ENCODE measurements around the gene AHDC1.

The AHDC1 gene

DNA sequence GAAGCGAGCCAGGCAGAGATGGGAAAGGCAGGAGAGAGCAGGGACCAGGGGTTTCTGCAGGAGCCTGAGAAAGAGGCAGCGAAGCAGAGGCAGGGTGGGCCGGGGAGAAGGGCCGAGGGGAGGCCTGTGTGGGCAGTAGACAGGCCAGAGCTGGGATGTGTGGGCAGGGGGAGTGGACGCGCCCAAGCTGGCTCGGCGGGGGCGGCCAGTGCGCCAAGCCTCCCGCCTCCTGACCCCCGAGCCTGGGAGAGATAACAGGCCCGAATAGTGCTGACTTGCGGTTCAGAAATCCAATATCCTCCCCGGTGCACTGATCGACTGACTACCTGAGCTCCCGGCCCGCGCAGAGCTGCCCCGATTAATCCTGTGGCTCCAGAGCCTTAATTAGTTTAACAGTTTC lies 41.9 kb downstream of the AHDC1 start:
- no peak for DNase-seq (ENCODE audit: low read depth in 2 of 2)
- no peak overlapping the region for H3K4me3 ChIP-seq (replicated peaks in 1 of 2; ENCODE audit: low read depth in 2 of 2, low read length in 2 of 2)
- TF ChIP-seq, protein P1, sequence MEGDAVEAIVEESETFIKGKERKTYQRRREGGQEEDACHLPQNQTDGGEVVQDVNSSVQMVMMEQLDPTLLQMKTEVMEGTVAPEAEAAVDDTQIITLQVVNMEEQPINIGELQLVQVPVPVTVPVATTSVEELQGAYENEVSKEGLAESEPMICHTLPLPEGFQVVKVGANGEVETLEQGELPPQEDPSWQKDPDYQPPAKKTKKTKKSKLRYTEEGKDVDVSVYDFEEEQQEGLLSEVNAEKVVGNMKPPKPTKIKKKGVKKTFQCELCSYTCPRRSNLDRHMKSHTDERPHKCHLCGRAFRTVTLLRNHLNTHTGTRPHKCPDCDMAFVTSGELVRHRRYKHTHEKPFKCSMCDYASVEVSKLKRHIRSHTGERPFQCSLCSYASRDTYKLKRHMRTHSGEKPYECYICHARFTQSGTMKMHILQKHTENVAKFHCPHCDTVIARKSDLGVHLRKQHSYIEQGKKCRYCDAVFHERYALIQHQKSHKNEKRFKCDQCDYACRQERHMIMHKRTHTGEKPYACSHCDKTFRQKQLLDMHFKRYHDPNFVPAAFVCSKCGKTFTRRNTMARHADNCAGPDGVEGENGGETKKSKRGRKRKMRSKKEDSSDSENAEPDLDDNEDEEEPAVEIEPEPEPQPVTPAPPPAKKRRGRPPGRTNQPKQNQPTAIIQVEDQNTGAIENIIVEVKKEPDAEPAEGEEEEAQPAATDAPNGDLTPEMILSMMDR (IDR thresholded peaks at IDR 0.05; ENCODE audit: low read depth, low read length), result no peak

GRCh38 chr1:27561124-27561899 lies 42.6 kb downstream of the AHDC1 start:
- DNase-seq (ENCODE audit: low read depth in 2 of 2), result no peak
- TF ChIP-seq, protein P1 (IDR thresholded peaks at IDR 0.05; ENCODE audit: low read depth, low read length), result no peak
- no peak overlapping the region for H3K4me3 ChIP-seq (replicated peaks in 1 of 2; ENCODE audit: low read depth in 2 of 2, low read length in 2 of 2)

- DNase-seq (ENCODE audit: low read depth in 2 of 2), result no peak
- no peak overlapping the region for H3K4me3 ChIP-seq (replicated peaks in 1 of 2; ENCODE audit: low read depth in 2 of 2, low read length in 2 of 2)
- TF ChIP-seq, protein P1 (IDR thresholded peaks at IDR 0.05; ENCODE audit: low read depth, low read length), result no peak
Measured at GRCh38 chr1:27560268-27561123, 43.4 kb downstream of the AHDC1 start.

DNA sequence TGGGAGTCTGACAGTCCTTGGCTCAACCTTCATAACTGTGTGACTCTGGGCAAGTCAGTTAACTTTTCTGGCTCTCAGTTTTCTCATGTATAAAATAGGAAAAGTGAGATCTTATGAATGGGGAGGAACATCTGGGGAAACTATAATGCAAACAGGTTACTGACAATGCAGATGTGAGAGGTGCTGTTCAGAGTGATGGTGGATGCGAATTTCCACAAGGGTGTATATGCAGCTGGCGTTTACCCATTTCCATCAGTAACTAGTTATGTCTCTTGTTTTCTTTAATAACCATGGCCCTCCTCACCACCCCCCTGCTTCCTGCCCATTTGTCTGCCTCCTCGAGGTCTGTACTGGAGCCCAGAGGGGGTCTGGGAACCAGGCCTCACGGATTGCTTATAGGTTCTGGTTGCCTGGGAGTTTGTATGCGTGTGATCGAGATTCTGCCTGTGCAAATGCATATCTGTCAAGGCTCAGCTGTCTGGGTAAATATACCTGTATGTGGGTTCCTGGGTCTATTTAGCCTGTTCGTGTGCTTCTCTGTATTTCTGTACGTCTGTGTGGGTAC lies 44.4 kb downstream of the AHDC1 start:
- TF ChIP-seq, protein P1 (IDR thresholded peaks at IDR 0.05; ENCODE audit: low read depth, low read length), result no peak
- DNase-seq (ENCODE audit: low read depth in 2 of 2), result no peak
- H3K4me3 ChIP-seq (replicated peaks in 1 of 2; ENCODE audit: low read depth in 2 of 2, low read length in 2 of 2), result no peak overlapping the region

DNA sequence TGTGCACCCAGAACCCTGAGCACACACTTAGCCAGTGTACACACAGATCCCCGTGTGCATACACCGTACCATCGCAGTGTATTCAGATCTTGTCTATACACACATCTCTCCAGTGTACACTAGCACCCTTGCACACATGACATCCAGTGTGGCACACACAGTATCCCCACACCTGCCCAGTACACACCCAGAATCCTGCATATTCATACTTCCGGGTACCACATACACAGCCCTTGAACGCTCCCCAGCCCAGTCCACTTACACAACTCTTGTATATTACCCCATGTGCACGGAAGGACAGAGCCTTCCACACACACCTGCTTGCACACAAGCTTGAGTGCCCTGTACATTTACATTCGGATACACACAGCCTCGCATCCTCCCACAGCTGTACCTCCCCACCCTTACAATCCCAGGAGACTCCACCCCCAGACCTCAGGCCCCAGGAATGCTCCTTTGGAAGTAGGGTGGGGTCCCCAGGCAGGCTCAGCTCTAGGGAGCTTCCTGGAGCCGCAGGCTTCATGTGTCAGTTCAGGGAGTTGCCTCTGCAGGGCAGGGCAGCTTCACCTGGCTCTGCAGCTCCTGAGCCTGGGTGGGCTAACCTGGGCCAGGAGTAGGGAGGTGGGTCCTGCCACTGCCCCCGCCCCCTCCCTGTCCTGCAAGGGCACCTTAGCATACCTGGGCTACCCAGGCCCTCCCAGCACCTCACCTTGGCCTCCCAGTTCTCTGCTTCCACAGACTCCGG lies 46.2 kb downstream of the AHDC1 start:
- H3K4me3 ChIP-seq (replicated peaks in 1 of 2; ENCODE audit: low read depth in 2 of 2, low read length in 2 of 2), result no peak overlapping the region
- TF ChIP-seq, protein P1 (IDR thresholded peaks at IDR 0.05; ENCODE audit: low read depth, low read length), result no peak
- no peak for DNase-seq (ENCODE audit: low read depth in 2 of 2)

Measured in cardiac fibroblast (primary cell).